ENCODE results near the gene ADAMTS5. TPM values are rescaled to one million over a fixed set of nuclear protein-coding genes. Genes with fewer than 3 reads are reported as not detected.

ADAMTS5 gene
- total and polyA plus RNA-seq, 2 of the 8 experiments (the other 6 are each of a cell fraction or from before 2014, with no cell fraction given): 0.20 to 1.1 TPM

DNA sequence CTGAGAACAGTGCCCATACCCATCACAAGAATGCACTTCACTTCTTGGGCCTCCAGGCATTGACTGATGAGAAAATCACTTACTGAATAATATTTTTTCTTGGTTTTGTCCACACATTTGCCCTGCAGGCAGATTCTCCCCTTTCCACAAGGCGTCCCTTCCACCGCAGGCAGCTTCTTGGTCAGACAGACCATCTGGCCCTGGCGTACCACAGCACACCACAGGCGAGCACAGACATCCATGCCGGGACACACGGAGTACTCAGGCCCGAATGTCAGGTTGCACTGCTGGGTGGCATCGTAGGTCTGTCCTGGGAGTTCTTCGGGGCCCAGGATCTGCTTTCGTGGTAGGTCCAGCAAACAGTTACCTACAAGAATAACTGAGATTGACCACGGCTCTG lies 32.5 kb downstream of the ADAMTS5 start:
- Histone ChIP-seq H2BK12ac (ENCODE audit: low read depth, low read length) (no peak overlapping the region), H3K79me1 (ENCODE audit: low read depth, low read length) (no peaks in the 10 kb centered on the region), H2BK5ac (ENCODE audit: low read depth, low read length) (no peak overlapping the region), H2BK15ac (ENCODE audit: low read length) (no peak overlapping the region), H2AFZ (ENCODE audit: low read length) (no peak overlapping the region), H3K56ac (replicated peaks; ENCODE audit: insufficient read length, low read depth, low read length) (no peak overlapping the region), H3K27ac (ENCODE audit: low read depth, low read length) (no peak overlapping the region), H3K23me2 (ENCODE audit: low read depth, low read length) (no peaks in the 10 kb centered on the region), H3K18ac (ENCODE audit: extremely low read depth, low read length) (no peak overlapping the region), H3K79me2 (ENCODE audit: control insufficient read depth in 1 of 2, insufficient read depth in 2 of 2, low read length in 2 of 2) (no peaks in the 10 kb centered on the region), H3K36me3 (ENCODE audit: control insufficient read depth in 2 of 4, insufficient read depth in 4 of 4, low read length in 3 of 4) (no peaks in the 10 kb centered on the region), H4K5ac (ENCODE audit: insufficient read length, low read depth, low read length) (no peak overlapping the region), H4K8ac (ENCODE audit: extremely low read depth, insufficient read depth, low read length) (no peak overlapping the region), H3K4me2 (ENCODE audit: insufficient read depth in 1 of 2, low read depth in 2 of 2, low read length in 2 of 2) (no peak overlapping the region), H3K9ac (replicated peaks in 1 of 4; ENCODE audit: extremely low read depth in 1 of 4, low read depth in 3 of 4, low read length in 3 of 4) (no peak overlapping the region), H2BK120ac (replicated peaks; ENCODE audit: low read depth, low read length) (no peak overlapping the region), H3K14ac (ENCODE audit: insufficient read length) (no peak overlapping the region), H3K23ac (ENCODE audit: insufficient read length) (no peak overlapping the region), H3K4me3 (ENCODE audit: extremely low read depth in 1 of 4, insufficient read depth in 2 of 4, low read depth in 3 of 4, low read length in 4 of 4) (no peak overlapping the region), H4K91ac (replicated peaks; ENCODE audit: insufficient read length, low read length) (no peak overlapping the region), H3K9me3 (ENCODE audit: insufficient read depth in 2 of 2, low read depth in 1 of 2, low read length in 1 of 2) (no peaks in the 10 kb centered on the region), H3K4me1 (replicated peaks in 1 of 4; ENCODE audit: control insufficient read depth in 3 of 4, insufficient read depth in 4 of 4, low read length in 3 of 4) (no peaks in the 10 kb centered on the region), H2AK5ac (ENCODE audit: low read depth, low read length) (no peak overlapping the region), H3K4ac (replicated peaks; ENCODE audit: insufficient read length, low read depth, low read length) (no peak overlapping the region), H2BK20ac (ENCODE audit: low read length) (no peak overlapping the region), H3K27me3 (replicated peaks in 1 of 4; ENCODE audit: control insufficient read depth in 3 of 4, extremely low read depth in 1 of 4, insufficient read depth in 3 of 4, low read length in 3 of 4) (no peaks in the 10 kb centered on the region), H4K20me1 (replicated peaks in 1 of 2; ENCODE audit: control insufficient read depth in 1 of 2, insufficient read depth in 2 of 2, low read length in 2 of 2) (no peaks in the 10 kb centered on the region)
- ChIA-PET POLR2A (ENCODE audit: partially characterized antibody) (no interaction called here), CTCF (ENCODE audit: partially characterized antibody) (interaction anchor here (1.0 to 1.6 kb wide), 2 partner anchors 9 to 25 kb away, joined by 3 to 6 read pairs; no protein-coding TSS in a partner anchor)
- FAIRE-seq: no peak
- DNase-seq (ENCODE audit: low read depth in 1 of 2, low spot score in 2 of 2): no peak
- 97% methylated on average over 11 of the region's 11 CpGs; no CpG with 5 or more reads in 1 of the 2 experiments for WGBS, 2 experiments (ENCODE audit: extremely low coverage in 1 of 2, insufficient coverage in 1 of 2, insufficient read length in 1 of 2, insufficient replicate concordance in 2 of 2, low coverage in 1 of 2, low lambda C conversion rate in 2 of 2, missing lambda C conversion rate in 1 of 2)
- TF ChIP-seq RXRA (IDR thresholded peaks at IDR 0.05; ENCODE audit: insufficient read depth, low read depth, low read length) (no peak), SAP30 (IDR thresholded peaks at IDR 0.05; ENCODE audit: insufficient read depth, insufficient replicate concordance, low read length) (no peak), NANOG (IDR thresholded peaks at IDR 0.05; ENCODE audit: insufficient read depth, low read depth, low read length, poor library complexity, severe bottlenecking) (no peak), TCF12 (IDR thresholded peaks at IDR 0.05; ENCODE audit: low read depth, low read length) (no peak), GTF2F1 (IDR thresholded peaks at IDR 0.05; ENCODE audit: borderline replicate concordance, low read depth, low read length) (no peak), POLR2A (IDR thresholded peaks at IDR 0.05; ENCODE audit: control extremely low read depth in 1 of 2, low read depth in 2 of 2, low read length in 2 of 2) (no peak), MAFK (IDR thresholded peaks at IDR 0.05; ENCODE audit: low read depth, low read length) (no peak), YY1 (IDR thresholded peaks at IDR 0.05; ENCODE audit: low read depth, low read length) (no peak), SP1 (IDR thresholded peaks at IDR 0.05; ENCODE audit: low read depth, low read length) (no peak), JUND (IDR thresholded peaks at IDR 0.05; ENCODE audit: low read length) (no peak), HDAC2 (IDR thresholded peaks at IDR 0.05; ENCODE audit: borderline replicate concordance in 1 of 2, low read depth in 2 of 2, low read length in 2 of 2) (no peak), POLR2AphosphoS5 (IDR thresholded peaks at IDR 0.05; ENCODE audit: low read depth, low read length) (no peak), SUZ12 (IDR thresholded peaks at IDR 0.05; ENCODE audit: low read length) (no peak), KDM4A (IDR thresholded peaks at IDR 0.05; ENCODE audit: low read depth, low read length, severe bottlenecking) (no peak)
- TF ChIP-seq, protein P1, sequence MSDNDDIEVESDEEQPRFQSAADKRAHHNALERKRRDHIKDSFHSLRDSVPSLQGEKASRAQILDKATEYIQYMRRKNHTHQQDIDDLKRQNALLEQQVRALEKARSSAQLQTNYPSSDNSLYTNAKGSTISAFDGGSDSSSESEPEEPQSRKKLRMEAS (IDR thresholded peaks at IDR 0.05): no peak

Measured in H1 (cell line).